SK-MEL-5 (cell line): ENCODE results near the gene LDB3. TPM values are rescaled to one million over a fixed set of nuclear protein-coding genes. Genes with fewer than 3 reads are reported as not detected.

Experiments
- DNase-seq: peaks from one replicate; pipeline ENCODE4 v3.0.0-alpha.2; 2016; ENCODE audit warnings: low read depth, low spot score
- in situ Hi-C: cut with HindIII; loops from 2 replicates; pipeline ENCODE4 v1.10.0; 2016; ENCODE audit warnings: low sequenced_read_pairs, high pct_unique_total_duplicates, low pct_unique_long_range_greater_than_20kb
- total RNA-seq: library from RNA; depleted of rRNA; stranded (reverse); fragments of >200 nt; shearing (Covaris generic); gene quantifications from 2 replicates; pipeline ENCODE4 v1.2.3, GENCODE V29; 2014

The LDB3 gene
- total RNA-seq, 1 experiment from 2014 or later = 0.61 TPM

DNA sequence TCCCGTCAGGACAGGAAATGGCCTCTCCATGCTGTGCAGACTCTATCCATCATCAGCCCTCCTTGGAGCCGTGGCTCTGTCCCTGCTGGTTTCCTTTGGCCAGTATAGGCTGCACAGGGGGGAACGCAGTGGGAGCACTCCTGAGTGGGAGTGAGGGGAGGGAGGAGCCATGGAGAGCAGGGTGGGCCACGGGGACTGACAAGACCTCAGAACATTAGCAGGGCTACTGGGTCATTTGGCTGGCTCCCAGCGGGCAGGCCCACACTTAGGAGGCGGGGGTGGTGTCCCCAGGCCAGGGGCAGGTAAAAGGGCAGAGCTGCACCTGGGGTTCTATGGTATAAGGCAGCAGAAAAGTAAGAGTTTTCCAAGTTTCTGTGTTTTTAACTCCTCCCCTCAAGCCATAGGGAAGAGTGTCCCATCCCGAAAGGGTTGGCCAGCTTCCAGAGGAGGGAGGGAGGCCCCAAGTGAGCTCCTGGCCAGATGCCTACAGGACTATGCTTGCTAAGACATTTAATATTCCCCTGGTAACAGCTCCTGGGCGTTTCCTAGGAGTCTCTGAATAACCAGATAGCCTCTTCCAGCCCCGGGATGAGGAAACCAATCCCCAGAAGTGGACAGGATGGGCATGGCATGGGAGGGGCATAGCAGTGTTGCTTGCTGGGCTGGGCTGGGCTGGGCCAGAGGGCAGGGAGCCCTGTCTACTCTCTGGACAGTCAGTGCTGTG, 19.4 kb upstream of the LDB3 start:
- in situ Hi-C loops = no loop called here
- peak; percentile 15 for DNase-seq

- in situ Hi-C loops = no loop called here
- DNase-seq = no peak
These were observed 18.7 kb upstream of the LDB3 start for GRCh38 chr10:86649471-86650150.

DNA sequence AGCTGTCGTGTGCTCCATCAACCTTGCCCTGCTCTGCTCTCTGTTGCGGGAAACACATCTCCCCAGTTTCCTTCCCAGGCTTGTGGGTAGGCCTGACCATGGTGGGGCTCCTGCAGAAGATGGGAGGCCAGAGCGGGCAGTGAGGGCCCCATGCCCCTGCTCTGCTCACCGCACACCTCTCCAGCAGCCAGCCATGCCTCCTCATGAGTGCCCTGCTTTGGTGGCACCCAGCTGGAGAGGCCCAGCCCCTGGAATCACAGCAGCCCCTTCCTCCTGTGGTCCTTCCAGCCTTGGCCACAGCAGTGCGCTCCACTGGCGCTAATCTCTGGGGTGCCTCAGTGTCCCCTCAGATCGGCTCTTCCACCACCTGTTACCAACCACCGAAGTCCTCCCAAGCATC, 18.2 kb upstream of the LDB3 start:
- in situ Hi-C loops = no loop called here
- DNase-seq = no peak

- no peak for DNase-seq
- in situ Hi-C loops = no loop called here
These were observed 17.3 kb upstream of the LDB3 start for GRCh38 chr10:86651021-86651471.

DNA sequence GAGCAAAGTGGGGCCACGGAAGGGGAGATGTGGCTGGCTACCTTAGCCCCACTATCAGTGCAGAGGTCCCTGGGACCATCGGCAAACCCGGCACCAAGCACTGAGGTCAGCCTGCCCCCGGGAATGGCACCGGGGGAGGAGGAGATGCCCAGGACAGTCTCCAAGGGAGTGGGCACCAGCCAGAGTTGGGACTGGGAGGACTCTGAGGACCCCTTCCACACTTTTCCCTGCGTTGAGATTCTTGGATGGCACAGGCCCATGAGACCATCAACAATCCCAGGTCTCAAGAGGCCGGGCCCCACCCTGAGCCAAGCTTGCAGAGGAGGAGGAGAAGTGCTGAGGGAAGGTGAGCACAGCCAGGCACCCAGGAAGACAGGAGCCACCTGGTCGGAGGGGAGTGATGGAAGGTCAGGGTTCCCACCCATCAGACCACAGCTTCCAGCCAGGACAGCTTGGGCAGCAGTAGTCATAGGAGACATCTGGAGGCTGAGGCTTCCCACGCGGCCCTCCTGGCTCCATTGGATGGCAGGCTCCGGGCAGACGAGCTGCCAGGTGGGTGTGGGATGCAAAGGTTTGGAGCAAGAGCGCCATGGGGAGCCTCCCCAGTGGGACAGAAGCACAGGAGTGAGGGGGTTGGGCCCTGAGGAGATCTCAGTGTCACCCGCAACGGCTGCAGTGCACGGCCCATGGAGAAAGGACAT, 16.5 kb upstream of the LDB3 start:
- in situ Hi-C loops = no loop called here
- DNase-seq = no peak

DNA sequence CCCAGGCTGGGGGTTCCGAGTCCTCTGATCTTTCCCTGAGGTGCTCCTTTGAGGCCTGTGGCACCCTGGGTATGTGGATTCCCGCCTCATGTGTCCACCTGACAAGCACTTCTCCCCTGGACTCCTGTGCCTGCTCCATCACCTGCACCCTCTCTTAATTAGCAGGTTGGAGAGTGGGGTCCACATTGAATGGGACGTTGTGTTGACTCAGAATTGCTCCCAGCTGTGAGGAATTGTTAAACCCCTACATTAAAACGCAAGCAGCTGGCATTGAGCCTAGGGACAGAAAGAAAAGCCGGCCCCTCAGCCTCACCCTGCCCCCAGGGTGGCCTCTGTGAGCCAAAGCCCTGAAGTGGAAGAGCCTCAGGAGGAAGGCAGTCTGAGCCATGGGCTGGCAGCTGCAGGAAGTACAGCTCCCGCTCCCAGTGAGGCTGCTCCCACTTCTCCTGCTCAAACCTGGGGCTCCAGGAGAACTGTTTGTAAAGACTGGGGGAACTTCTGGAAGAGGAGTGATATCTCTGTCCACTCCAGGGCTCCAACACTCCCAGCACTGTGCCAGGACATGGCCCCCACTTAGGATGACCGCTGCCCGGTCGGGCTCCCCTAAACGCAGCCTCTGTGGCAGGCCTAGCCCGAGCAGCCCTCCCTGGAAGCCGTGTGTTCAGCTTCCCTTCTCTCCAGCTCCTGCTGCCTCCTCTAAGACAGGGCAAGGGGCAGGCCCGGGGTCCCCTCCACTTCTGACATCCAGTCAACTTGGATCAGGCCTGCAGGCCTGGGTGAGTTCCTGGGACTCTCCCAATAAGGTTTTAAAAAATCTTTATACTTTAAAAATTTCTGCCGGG, 15.7 kb upstream of the LDB3 start:
- in situ Hi-C loops = no loop called here
- DNase-seq = no peak

GRCh38 chr10:86653379-86653778, 14.9 kb upstream of the LDB3 start:
- in situ Hi-C loops = no loop called here

GRCh38 chr10:86653987-86654386, 14.3 kb upstream of the LDB3 start:
- DNase-seq = no peak
- in situ Hi-C loops = no loop called here

More at GRCh38 chr10:86653379-86653778, 14.9 kb upstream of the LDB3 start:
- DNase-seq = no peak

DNA sequence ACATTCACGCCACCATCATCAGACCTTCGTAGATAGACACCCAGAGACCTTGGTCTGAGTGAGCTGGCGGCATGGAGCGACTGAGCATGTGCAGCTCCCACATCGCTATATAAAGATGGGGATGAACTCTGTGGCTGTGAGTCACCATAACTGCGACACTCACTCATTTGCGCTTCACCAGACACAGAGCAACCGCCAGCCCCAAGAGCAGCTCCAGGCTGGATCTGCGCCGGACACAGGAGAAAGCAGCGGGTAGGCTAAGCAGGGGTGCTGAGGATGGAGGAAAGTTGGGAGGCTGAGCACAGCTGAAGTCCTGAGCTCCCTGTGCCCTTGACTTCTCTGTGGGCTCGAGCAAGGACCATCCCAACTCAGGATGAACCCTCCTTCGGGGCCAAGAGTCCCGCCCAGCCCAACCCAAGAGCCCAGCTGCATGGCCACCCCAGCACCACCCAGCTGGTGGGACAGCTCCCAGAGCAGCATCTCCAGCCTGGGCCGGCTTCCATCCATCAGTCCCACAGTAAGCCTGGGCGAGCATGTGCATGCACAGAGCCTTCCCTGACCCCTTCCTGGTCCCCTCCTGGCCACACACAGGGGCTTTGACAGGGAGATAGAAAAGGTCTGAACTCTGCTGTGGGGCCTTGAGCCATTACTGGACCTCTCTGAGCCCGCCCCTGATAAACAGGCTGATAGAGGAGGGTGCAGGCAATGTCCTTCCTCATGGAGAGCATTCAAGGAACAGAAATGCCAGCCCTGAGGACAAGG, 13.7 kb upstream of the LDB3 start, which contains the start of gene OPN4:
Gene OPN4 (plus strand): TSS at position 137 of the 762 bp plus-strand sequence. CDS start 237 bp downstream, at position 374.
- in situ Hi-C loops = no loop called here
- DNase-seq = no peak

DNA sequence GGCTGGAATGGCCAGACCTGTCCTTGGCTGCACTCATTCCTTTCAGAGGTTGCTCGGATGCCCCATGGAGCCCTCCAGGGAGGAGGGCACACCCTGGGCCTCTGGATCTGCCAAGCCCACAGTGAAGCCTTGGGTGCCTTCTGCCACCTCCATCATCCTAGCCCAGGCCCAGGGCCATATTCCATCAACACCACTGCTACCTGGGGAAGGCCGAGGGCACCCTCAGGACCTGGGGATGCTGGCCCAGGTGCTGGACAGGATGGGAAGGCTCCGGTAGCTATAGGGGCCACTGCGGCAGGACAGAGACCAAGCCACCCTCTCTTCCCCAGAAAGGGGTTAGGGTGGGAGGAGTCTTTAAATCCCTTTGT, 13.2 kb upstream of the LDB3 start:
- DNase-seq = no peak
- in situ Hi-C loops = no loop called here

GRCh38 chr10:86655596-86655995, 12.7 kb upstream of the LDB3 start:
- no peak for DNase-seq
- in situ Hi-C loops = no loop called here

DNA sequence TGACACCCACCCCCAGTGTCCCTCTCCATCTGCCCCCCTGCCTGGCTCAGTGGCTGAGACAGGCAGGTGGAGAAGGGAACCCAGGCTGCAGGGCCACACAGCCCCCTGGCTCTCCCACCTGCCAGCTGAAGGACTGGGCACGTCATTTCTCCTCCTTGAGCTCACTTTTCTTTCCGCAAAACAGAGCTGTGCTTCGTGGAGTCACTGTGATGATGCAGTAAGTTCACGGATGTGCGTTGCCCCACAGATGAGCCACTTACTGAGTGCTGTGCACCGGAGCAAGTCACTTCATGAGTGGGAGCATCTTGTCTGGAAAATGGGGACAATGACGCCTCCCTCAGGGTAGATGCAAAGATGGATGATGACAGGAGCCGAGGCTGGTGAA, 11.3 kb upstream of the LDB3 start:
- in situ Hi-C loops = no loop called here
- no peak for DNase-seq

DNA sequence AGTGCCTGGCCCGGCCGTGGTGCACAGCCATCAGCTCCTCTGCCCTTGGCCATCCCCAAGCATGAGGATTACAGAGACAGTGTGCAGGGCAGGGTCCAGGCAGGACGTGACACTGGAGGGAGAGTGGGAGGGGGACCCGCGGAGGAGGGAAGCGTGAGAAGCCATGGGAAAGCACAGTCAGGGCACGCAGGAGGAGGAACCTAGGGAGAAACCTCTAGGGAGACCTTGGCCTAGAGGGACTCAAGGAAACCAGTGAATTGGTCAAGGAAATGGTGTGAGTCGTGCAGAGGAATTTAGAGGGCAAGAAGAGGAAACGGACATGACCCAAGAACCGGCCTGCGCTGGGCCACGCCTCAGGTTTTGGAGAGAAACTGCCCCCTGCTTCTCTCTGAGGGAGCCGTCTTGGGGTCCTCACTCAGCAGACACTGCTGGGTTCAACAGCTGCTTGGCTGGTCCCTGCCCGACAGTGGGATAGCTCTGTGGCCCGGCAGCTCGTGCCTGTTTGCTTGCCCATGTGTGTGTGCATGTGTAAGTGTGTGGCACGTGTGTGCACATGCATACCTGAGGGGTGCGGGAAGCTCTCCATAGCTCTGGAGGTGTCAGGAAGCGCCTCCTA, 10.8 kb upstream of the LDB3 start:
- in situ Hi-C loops = no loop called here
- no peak for DNase-seq

GRCh38 chr10:86658261-86658741, 10.0 kb upstream of the LDB3 start:
- in situ Hi-C loops = no loop called here

DNA sequence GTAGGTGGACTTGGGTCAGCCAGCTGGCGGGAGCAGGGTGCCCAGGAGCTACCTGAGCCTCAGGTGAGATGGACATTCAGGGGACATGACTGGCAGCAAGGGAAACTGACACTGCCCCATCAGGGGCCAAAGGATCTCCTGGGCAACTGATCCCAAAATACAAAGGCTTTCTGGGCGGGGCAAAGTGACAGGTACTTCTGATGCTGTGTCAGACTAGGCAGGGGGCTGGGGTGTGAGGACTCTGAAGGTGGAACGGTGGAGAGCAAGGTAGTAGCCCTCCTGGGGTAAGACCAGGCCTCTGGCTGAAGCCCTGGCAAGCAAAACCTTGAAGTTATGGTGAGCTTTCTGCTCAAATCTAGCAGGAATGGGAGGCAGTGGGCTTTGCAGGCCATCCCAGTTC, 9.6 kb upstream of the LDB3 start:
- in situ Hi-C loops = no loop called here
- DNase-seq = no peak

More at GRCh38 chr10:86658261-86658741, 10.0 kb upstream of the LDB3 start:
- no peak for DNase-seq

GRCh38 chr10:86659161-86659691, 9.1 kb upstream of the LDB3 start:
- DNase-seq = no peak
- in situ Hi-C loops = no loop called here
